ENCODE data around the gene CMTM2. TPM values are rescaled to one million over a fixed set of nuclear protein-coding genes. Genes with fewer than 3 reads are reported as not detected.

CMTM2 gene
- total and polyA plus RNA-seq, 2 donors (not counting 1 experiment from before 2014, with no cell fraction given), result not detected

- H3K4me3 Mint-ChIP-seq, result peak overlapping the region; percentile 95
- peak; percentile 2 for ATAC-seq (ENCODE audit: low read depth)
- intact Hi-C loops (cut with micrococcal nuclease), result loop anchor here (1.0 to 2.0 kb wide), 5 partner anchors 28 to 144 kb away; partner anchors contain the start of gene CMTM4
- H3K4me3 ChIP-seq (ENCODE audit: control extremely low read depth in 1 of 5, extremely low read depth in 1 of 5, insufficient read depth in 1 of 5, low read depth in 2 of 5, low read length in 4 of 5), result peak overlapping the region; percentile 60 to 92 (median 71)
- H2AFZ ChIP-seq (ENCODE audit: insufficient read depth, low read depth, low read length, poor library complexity, severe bottlenecking), result peak overlapping the region; percentile 89
- peaks cover 0 to 3% of the 10 kb centered on the region in 2 experiments for H3K36me3 ChIP-seq (replicated peaks in 1 of 2; ENCODE audit: control extremely low read depth in 1 of 2, control insufficient read depth in 1 of 2, extremely low read depth in 1 of 2, insufficient read depth in 2 of 2, low read length in 1 of 2)
- peaks cover 8% of the 10 kb centered on the region for H4K20me1 ChIP-seq (ENCODE audit: control insufficient read depth, insufficient read depth, low read length, poor library complexity, severe bottlenecking)
- WGBS (ENCODE audit: insufficient coverage), result 38% methylated on average over 3 of the region's 8 CpGs
- H3K27ac Mint-ChIP-seq, result peak overlapping the region; percentile 98
- POLR2A ChIA-PET, result interaction anchor here (0.6 to 2.7 kb wide), 14 partner anchors 8 to 57 kb away, joined by 3 to 22 read pairs (median 4); partner anchors contain the start of gene CMTM3
- no peak for DNase-seq
- peak overlapping the region; percentile 83 for H3K4me2 ChIP-seq (replicated peaks; ENCODE audit: low read depth, low read length, poor library complexity, severe bottlenecking)
- no peaks in the 10 kb centered on the region for H3K27me3 Mint-ChIP-seq
- peaks cover 43% of the 10 kb centered on the region for H3K79me2 ChIP-seq (ENCODE audit: control insufficient read depth, insufficient read depth, low read length)
- TF ChIP-seq CTCF (IDR thresholded peaks at IDR 0.05) (no peak), EZH2 (IDR thresholded peaks at IDR 0.05; ENCODE audit: borderline replicate concordance, insufficient read depth, low read depth, low read length, poor library complexity, severe bottlenecking) (no peak)
- no peaks in the 10 kb centered on the region for H3K27me3 ChIP-seq (replicated peaks in 1 of 4; ENCODE audit: control extremely low read depth in 1 of 4, control insufficient read depth in 3 of 4, insufficient read depth in 4 of 4, low read length in 3 of 4)
- H3K9me3 ChIP-seq (ENCODE audit: control extremely low read depth in 1 of 3, control insufficient read depth in 2 of 3, insufficient read depth in 1 of 3, low read length in 2 of 3), result no peaks in the 10 kb centered on the region
- CTCF ChIA-PET, result interaction anchor here (0.9 to 6.6 kb wide), 21 partner anchors 8 to 279 kb away, joined by 3 to 46 read pairs (median 7); partner anchors contain the start of gene NAE1
- peaks cover 84% of the 10 kb centered on the region for H3K4me1 Mint-ChIP-seq
- H3K27ac ChIP-seq (ENCODE audit: low read length in 2 of 2), result peak overlapping the region; percentile 71 to 75
- peaks cover 59 to 67% of the 10 kb centered on the region in 2 donors for H3K4me1 ChIP-seq (ENCODE audit: control insufficient read depth in 2 of 2, insufficient read depth in 2 of 2, low read length in 2 of 2)
- H3K9ac ChIP-seq (ENCODE audit: low read length), result peak overlapping the region; percentile 74
- no peaks in the 10 kb centered on the region for H3K9me3 Mint-ChIP-seq (ENCODE audit: insufficient read depth)
Measured at GRCh38 chr16:66551788-66552285, 27.4 kb upstream of the CMTM2 start.

Measured in B cell (primary cell).